SKM-1 treated with dmso at 0.1 percent for 144 hours (cell line): ENCODE results near the gene SHISA5.
A peak's percentile ranks its signal among the peaks of the same experiment; 100 is the strongest.
"Not testable (repeated sequence)": the region's sequence is repeated elsewhere in the genome, so short reads cannot be mapped to it uniquely, and the experiment has no call there.

ENCODE experiments used
- DNase-seq: peaks from one replicate; lab custom pipeline; 2025; ENCODE audit not compliant: unreplicated experiment; lab: John Stamatoyannopoulos, UW

Gene SHISA5

GRCh38 chr3:48461767-48462166 lies 42.2 kb downstream of the SHISA5 start:
- not testable (repeated sequence) for DNase-seq

DNA sequence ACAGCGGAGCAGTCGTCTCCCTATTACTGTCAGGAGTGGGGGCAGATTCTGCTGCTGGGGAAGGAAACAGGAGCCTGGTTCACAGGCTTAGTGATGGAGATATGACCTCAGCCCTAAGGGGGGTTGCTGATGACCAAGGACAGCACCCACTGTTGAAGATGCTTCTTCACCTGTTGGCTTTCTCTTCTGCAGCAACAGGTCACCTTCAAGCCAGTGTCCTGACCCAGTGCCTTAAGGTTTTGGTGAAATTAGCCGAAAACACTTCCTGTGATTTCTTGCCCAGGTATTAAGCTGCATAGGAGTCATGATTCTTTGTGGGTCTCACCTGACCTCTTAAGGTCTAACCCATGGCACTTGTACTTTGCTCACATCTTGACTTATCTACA lies 43.5 kb downstream of the SHISA5 start:
- no peak for DNase-seq

GRCh38 chr3:48459773-48460516 lies 44.0 kb downstream of the SHISA5 start:
- DNase-seq = no peak

DNA sequence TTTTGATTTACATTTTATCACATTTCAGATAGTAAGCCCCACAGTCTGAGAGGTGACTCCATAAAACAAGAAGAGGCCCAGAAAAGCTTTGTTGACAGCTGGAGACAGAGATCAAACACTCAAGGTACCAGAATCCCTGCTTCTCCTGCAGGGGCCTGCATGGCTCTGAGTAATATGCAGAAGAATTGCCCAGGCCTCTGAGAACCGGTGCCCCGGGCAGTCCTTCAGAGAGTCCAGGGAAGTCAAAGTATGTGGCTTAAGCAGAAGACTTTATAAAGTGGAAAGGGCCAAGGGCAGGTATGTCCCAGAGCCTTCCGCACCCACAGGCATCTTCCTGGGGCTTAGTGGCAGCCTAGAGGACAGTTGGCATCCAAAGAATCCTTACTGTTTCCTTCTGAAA lies 44.6 kb downstream of the SHISA5 start:
- DNase-seq = no peak

- DNase-seq = no peak
These were observed 47.5 kb downstream of the SHISA5 start for GRCh38 chr3:48456456-48456855.

GRCh38 chr3:48451270-48451669 lies 52.7 kb downstream of the SHISA5 start:
- DNase-seq = no peak

DNA sequence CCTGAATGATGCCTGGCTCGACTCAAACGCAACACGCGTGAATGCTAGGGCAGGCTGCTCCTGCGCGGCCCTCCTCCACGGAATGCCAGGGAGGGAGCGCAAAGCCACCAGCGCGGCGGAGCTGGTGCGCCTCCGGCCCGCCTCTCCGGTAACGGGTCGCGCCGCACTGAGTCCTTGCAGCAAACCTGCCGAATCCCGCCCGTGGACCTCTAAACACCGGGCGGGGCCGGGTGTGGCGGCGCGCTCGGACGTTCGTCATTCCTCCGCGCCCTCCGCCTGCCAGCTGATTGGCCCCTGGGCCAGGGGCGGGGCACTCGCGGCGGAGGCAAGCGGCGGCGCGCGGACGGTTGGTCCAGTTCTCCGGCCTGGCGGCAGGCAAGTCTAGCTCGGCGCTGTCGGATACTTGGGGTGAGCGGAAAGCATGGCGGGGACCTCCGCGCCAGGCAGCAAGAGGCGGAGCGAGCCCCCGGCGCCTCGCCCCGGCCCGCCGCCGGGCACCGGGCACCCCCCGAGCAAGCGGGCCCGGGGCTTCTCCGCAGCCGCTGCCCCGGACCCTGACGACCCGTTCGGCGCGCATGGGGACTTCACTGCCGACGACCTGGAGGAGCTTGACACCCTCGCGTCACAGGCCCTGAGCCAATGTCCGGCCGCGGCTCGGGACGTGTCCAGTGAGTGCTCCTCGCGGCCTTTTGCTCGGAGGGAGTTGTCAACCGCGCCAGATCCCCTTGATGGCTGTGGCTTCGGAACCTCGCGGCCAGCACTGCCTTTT lies 57.4 kb downstream of the SHISA5 start, which contains the start of gene ATRIP:
ATRIP (plus strand) TSS at position 313 of the 769 bp plus-strand sequence; CDS start at position 422, 109 bp downstream.
- DNase-seq = peak; percentile 85

- no peak for DNase-seq
These were observed 57.9 kb downstream of the SHISA5 start for GRCh38 chr3:48446043-48446424.

DNA sequence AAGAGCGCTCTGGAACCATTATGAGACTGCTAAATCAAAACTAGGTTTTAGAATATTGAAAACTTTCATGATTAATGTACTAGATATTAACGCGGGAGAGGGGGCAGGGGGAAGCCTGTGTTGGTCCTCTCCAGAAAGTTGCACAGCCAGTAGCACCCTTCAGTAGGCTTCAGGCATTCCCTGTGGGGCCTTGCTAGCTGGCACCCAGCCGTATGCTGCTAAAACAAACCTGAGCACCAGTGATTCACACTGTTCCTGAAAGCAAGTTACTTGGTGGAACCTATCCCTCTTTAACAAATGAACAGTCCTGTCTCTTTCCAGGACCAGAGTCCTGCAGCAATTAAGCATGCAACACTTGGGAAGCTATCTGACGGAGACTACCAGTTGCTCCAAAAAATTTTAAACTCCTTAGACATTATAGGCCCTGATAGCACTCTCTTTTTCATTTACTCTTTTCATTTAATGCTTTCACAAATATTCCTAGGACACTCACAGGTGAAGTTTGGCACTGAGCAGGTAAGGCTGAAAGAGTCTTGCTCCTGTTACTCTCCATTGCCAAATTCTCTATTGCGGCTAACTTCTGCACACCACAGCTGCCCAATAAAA lies 58.6 kb downstream of the SHISA5 start:
- DNase-seq = no peak

DNA sequence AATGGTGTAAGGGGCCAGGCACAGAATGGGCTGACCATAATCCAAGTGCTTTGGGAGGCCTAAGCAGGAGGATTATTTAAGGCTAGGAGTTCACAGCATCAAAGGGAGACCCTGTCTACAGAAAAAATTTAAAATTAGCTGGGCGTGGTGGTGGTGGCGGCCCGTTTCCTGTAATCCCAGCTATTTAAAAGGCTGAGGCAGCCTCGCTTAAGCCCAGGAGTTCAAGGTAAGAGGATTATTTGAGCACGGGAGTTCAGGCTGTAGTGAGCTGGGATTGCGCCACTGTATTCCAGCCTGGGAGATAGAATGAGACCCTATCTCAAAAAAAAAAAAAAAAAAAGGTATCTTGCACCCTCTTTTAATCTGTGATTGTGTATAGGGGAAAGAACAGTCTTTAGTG lies 62.0 kb downstream of the SHISA5 start:
- DNase-seq = no peak

DNA sequence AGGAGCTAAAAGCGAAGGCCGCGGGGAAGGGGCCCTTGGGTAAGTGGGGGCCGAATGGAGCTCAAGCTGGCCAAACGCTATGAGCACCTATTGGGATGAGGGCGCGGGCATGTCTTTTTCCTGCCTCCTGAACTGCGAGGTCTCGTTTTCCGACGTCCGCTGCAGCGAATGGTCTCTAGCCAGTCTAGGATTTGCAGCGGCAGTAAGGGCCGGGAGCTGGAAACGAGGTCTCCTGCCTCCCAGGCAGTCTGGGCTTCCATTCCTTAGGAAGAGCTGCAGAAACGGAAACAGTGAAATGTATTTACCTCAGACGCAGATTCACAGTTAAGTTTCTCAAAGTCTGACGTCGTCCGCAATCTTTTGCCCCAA lies 63.4 kb downstream of the SHISA5 start:
- no peak for DNase-seq

GRCh38 chr3:48439820-48440589 lies 64.0 kb downstream of the SHISA5 start, which contains the start of the genes CCDC51 and TMA7:
TSS of gene CCDC51 (minus strand) at chr3:48440119. CDS start at chr3:48435128, 4,991 bp downstream.
TSS of gene TMA7 (plus strand) at chr3:48440257. CDS start at chr3:48440297, 40 bp downstream.
- peak; percentile 98 for DNase-seq

DNA sequence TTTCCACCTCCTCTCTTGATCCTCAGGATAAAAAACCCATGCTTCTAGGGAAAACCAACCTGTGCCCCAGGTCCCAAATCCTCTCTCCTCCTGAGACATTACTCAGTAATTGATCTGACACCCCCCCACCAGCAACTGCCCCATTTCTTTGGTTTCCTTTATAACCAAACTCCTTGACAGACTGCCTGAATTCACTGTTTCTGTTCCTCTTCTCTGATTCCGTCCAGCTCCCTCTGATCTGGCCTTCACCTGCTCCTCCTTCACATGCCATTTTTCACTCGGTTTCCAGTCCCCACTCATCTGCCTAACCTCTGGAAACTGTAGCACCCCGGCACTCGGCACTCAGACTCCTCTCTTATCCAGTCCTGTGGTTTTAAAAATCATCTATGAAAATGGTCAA lies 66.2 kb downstream of the SHISA5 start:
- DNase-seq = no peak

DNA sequence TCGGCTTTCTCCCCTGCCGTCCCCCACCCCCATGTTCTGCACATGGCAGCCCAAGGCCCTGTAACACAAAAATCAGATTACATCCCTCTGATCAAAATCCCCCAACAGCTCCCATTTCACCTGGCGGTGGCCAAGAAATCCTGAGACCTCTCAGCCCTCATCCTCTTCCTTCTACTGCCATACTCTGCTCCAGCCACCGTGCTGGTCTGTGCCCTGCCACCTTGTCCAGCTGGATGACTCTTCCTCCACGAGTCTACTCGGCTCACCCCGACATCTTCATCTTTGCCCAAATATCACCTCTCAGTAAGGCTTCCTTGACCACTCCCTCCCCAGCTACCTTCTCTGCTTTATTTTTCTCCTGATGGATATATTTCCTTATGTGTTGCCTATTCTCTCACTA lies 67.1 kb downstream of the SHISA5 start:
- DNase-seq = no peak

DNA sequence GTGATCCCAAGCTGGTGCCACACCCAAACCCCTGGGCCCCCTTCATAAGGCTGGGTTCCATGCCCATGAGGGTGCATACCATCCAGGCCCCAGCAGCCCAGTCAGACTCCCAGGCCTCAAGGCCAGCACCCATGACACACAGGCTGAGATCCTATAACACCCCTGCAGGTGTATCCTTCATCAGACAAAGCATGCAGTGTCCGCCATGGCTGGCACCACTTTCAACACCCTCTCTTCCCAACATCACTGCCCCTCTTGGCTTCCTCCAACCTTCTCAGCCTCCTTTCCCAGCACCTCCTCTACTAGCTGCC lies 67.5 kb downstream of the SHISA5 start:
- no peak for DNase-seq

DNA sequence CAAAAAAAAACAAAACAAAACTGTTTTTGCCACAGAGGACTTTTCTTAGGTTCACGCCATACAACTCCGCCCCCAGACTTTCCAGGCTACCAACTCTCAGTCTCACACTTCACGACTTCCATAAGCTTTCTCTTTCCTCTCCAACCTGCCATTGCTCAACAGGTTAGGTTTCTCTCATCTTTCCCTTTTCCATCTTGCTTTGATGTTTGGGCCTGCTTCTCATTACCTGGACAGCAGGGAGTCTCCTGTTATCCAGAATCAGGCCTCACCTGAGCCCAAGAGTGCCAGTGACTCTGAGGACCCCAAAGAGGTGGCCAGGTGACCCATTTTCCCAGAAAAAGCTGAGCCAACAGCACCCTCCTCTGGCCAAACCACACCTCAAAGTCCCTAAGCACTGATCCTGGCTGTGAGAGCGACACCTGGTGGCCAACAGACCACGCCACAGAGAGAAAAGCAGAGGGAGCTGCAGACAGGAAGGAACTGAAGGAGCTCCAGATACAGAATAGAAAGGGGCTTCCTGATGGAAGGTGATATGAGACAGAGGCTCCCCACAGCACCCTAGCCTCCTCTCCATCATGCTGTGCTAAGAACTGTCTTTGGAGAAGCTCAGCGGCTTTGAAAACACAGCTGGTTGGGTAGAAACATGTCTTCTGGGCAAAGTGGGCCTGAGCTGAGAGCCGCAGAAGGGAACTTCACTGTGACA lies 68.0 kb downstream of the SHISA5 start:
- DNase-seq = peak; percentile 86

DNA sequence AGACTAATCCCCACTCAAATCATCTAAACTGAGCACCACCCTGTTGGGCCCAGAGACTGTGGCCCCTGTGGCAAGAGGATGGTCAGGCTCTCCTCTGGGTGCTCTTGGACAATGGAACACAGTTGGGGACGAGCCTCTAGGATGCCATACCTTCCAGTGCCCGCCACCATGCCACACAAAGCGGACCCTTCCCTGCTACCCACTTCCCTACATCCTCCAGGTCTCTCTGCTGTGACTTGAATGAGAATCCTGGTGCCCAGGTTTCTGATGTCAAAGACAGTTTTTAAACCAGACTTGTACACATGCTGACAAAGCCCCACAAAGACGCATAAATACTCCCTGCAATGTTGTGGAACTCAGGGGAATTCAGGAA lies 68.8 kb downstream of the SHISA5 start:
- DNase-seq = no peak

GRCh38 chr3:48434591-48435222 lies 69.3 kb downstream of the SHISA5 start:
- no peak for DNase-seq

- no peak for DNase-seq
These were observed 70.4 kb downstream of the SHISA5 start for GRCh38 chr3:48433472-48434118.
